ENCODE measurements around the gene LSM14A.
A peak's percentile ranks its signal among the peaks of the same experiment; 100 is the strongest.
"Not testable (repeated sequence)": the region's sequence is repeated elsewhere in the genome, so short reads cannot be mapped to it uniquely, and the experiment has no call there.

The LSM14A gene

GRCh38 chr19:34171877-34172660, at the start of gene LSM14A:
LSM14A (plus strand) TSS chr19:34172504; CDS start chr19:34172643, 139 bp downstream.
- no peaks in the 10 kb centered on the region for H3K36me3 ChIP-seq (ENCODE audit: control insufficient read depth in 2 of 2, insufficient read depth in 2 of 2, low read length in 2 of 2)
- no peaks in the 10 kb centered on the region for H3K27me3 ChIP-seq (ENCODE audit: control insufficient read depth in 1 of 2, insufficient read depth in 2 of 2, low read length in 2 of 2)
- H3K4me1 ChIP-seq (ENCODE audit: control insufficient read depth, insufficient read depth, low read length): peaks cover 22% of the 10 kb centered on the region

GRCh38 chr19:34124828-34125227, 47.5 kb upstream of the LSM14A start:
- Histone ChIP-seq H3K27me3 (ENCODE audit: control insufficient read depth in 1 of 2, insufficient read depth in 2 of 2, low read length in 2 of 2) (no peaks in the 10 kb centered on the region), H3K4me3 (ENCODE audit: low read length in 2 of 2) (no peak overlapping the region), H3K9me3 (ENCODE audit: control insufficient read depth in 2 of 2, low read length in 2 of 2) (no peaks in the 10 kb centered on the region), H3K4me1 (ENCODE audit: control insufficient read depth, insufficient read depth, low read length) (no peaks in the 10 kb centered on the region), H3K9ac (ENCODE audit: low read length in 2 of 2) (no peak overlapping the region), H3K27ac (ENCODE audit: low read length) (no peak overlapping the region), H3K36me3 (ENCODE audit: control insufficient read depth in 2 of 2, insufficient read depth in 2 of 2, low read length in 2 of 2) (no peaks in the 10 kb centered on the region)

More at GRCh38 chr19:34171877-34172660, at the start of gene LSM14A:
- no peaks in the 10 kb centered on the region for H3K9me3 ChIP-seq (ENCODE audit: control insufficient read depth in 2 of 2, low read length in 2 of 2)
- H3K4me3 ChIP-seq (ENCODE audit: low read length in 2 of 2): peak within 1 kb of the TSS; percentile 93 to 99
- peak within 1 kb of the TSS; percentile 97 to 98 for H3K9ac ChIP-seq (ENCODE audit: low read length in 2 of 2)
- H3K27ac ChIP-seq (ENCODE audit: low read length): peak within 1 kb of the TSS; percentile 98

GRCh38 chr19:34126966-34127365, 45.3 kb upstream of the LSM14A start:
- Histone ChIP-seq H3K4me1 (ENCODE audit: control insufficient read depth, insufficient read depth, low read length) (no peaks in the 10 kb centered on the region), H3K4me3 (ENCODE audit: low read length in 2 of 2) (no peak overlapping the region), H3K27ac (ENCODE audit: low read length) (no peak overlapping the region), H3K36me3 (ENCODE audit: control insufficient read depth in 2 of 2, insufficient read depth in 2 of 2, low read length in 2 of 2) (no peaks in the 10 kb centered on the region), H3K9ac (ENCODE audit: low read length in 2 of 2) (no peak overlapping the region), H3K9me3 (ENCODE audit: control insufficient read depth in 2 of 2, low read length in 2 of 2) (no peaks in the 10 kb centered on the region), H3K27me3 (ENCODE audit: control insufficient read depth in 1 of 2, insufficient read depth in 2 of 2, low read length in 2 of 2) (no peaks in the 10 kb centered on the region)

- Histone ChIP-seq H3K4me3 (ENCODE audit: low read length in 2 of 2) (no peak overlapping the region), H3K36me3 (ENCODE audit: control insufficient read depth in 2 of 2, insufficient read depth in 2 of 2, low read length in 2 of 2) (no peaks in the 10 kb centered on the region), H3K4me1 (ENCODE audit: control insufficient read depth, insufficient read depth, low read length) (no peaks in the 10 kb centered on the region), H3K9me3 (ENCODE audit: control insufficient read depth in 2 of 2, low read length in 2 of 2) (no peaks in the 10 kb centered on the region), H3K27me3 (ENCODE audit: control insufficient read depth in 1 of 2, insufficient read depth in 2 of 2, low read length in 2 of 2) (no peaks in the 10 kb centered on the region), H3K9ac (ENCODE audit: low read length in 2 of 2) (no peak overlapping the region), H3K27ac (ENCODE audit: low read length) (no peak overlapping the region)
These were observed 44.6 kb upstream of the LSM14A start for GRCh38 chr19:34127684-34128189.

GRCh38 chr19:34128558-34129250, 43.6 kb upstream of the LSM14A start:
- Histone ChIP-seq H3K36me3 (ENCODE audit: control insufficient read depth in 2 of 2, insufficient read depth in 2 of 2, low read length in 2 of 2) (no peaks in the 10 kb centered on the region), H3K27ac (ENCODE audit: low read length) (no peak overlapping the region), H3K9ac (ENCODE audit: low read length in 2 of 2) (no peak overlapping the region), H3K27me3 (ENCODE audit: control insufficient read depth in 1 of 2, insufficient read depth in 2 of 2, low read length in 2 of 2) (no peaks in the 10 kb centered on the region), H3K9me3 (ENCODE audit: control insufficient read depth in 2 of 2, low read length in 2 of 2) (no peaks in the 10 kb centered on the region), H3K4me3 (ENCODE audit: low read length in 2 of 2) (no peak overlapping the region), H3K4me1 (ENCODE audit: control insufficient read depth, insufficient read depth, low read length) (no peaks in the 10 kb centered on the region)

GRCh38 chr19:34131100-34131499, 41.2 kb upstream of the LSM14A start:
- H3K9ac ChIP-seq (ENCODE audit: low read length in 2 of 2): no peak overlapping the region

GRCh38 chr19:34132145-34132544, 40.2 kb upstream of the LSM14A start:
- not testable (repeated sequence) for H3K4me1 ChIP-seq (ENCODE audit: control insufficient read depth, insufficient read depth, low read length); H3K27ac ChIP-seq (ENCODE audit: low read length); H3K4me3 ChIP-seq (ENCODE audit: low read length in 2 of 2); H3K9ac ChIP-seq (ENCODE audit: low read length in 2 of 2); H3K36me3 ChIP-seq (ENCODE audit: control insufficient read depth in 2 of 2, insufficient read depth in 2 of 2, low read length in 2 of 2); H3K9me3 ChIP-seq (ENCODE audit: control insufficient read depth in 2 of 2, low read length in 2 of 2); H3K27me3 ChIP-seq (ENCODE audit: control insufficient read depth in 1 of 2, insufficient read depth in 2 of 2, low read length in 2 of 2)

More at GRCh38 chr19:34131100-34131499, 41.2 kb upstream of the LSM14A start:
- H3K27me3 ChIP-seq (ENCODE audit: control insufficient read depth in 1 of 2, insufficient read depth in 2 of 2, low read length in 2 of 2): no peaks in the 10 kb centered on the region
- no peaks in the 10 kb centered on the region for H3K9me3 ChIP-seq (ENCODE audit: control insufficient read depth in 2 of 2, low read length in 2 of 2)
- no peak overlapping the region for H3K27ac ChIP-seq (ENCODE audit: low read length)
- peaks cover 3% of the 10 kb centered on the region for H3K4me1 ChIP-seq (ENCODE audit: control insufficient read depth, insufficient read depth, low read length)
- no peak overlapping the region for H3K4me3 ChIP-seq (ENCODE audit: low read length in 2 of 2)
- H3K36me3 ChIP-seq (ENCODE audit: control insufficient read depth in 2 of 2, insufficient read depth in 2 of 2, low read length in 2 of 2): no peaks in the 10 kb centered on the region

GRCh38 chr19:34132706-34133105, 39.6 kb upstream of the LSM14A start:
- not testable (repeated sequence) for H3K27ac ChIP-seq (ENCODE audit: low read length); H3K27me3 ChIP-seq (ENCODE audit: control insufficient read depth in 1 of 2, insufficient read depth in 2 of 2, low read length in 2 of 2); H3K9ac ChIP-seq (ENCODE audit: low read length in 2 of 2); H3K9me3 ChIP-seq (ENCODE audit: control insufficient read depth in 2 of 2, low read length in 2 of 2); H3K36me3 ChIP-seq (ENCODE audit: control insufficient read depth in 2 of 2, insufficient read depth in 2 of 2, low read length in 2 of 2); H3K4me1 ChIP-seq (ENCODE audit: control insufficient read depth, insufficient read depth, low read length); H3K4me3 ChIP-seq (ENCODE audit: low read length in 2 of 2)

- H3K4me1 ChIP-seq (ENCODE audit: control insufficient read depth, insufficient read depth, low read length): peaks cover 3% of the 10 kb centered on the region
- no peaks in the 10 kb centered on the region for H3K9me3 ChIP-seq (ENCODE audit: control insufficient read depth in 2 of 2, low read length in 2 of 2)
- H3K27ac ChIP-seq (ENCODE audit: low read length): peak overlapping the region; percentile 85
- peak overlapping the region; percentile 64 to 80 for H3K4me3 ChIP-seq (ENCODE audit: low read length in 2 of 2)
- peak overlapping the region; percentile 81 for H3K9ac ChIP-seq (ENCODE audit: low read length in 2 of 2)
- H3K27me3 ChIP-seq (ENCODE audit: control insufficient read depth in 1 of 2, insufficient read depth in 2 of 2, low read length in 2 of 2): no peaks in the 10 kb centered on the region
- no peaks in the 10 kb centered on the region for H3K36me3 ChIP-seq (ENCODE audit: control insufficient read depth in 2 of 2, insufficient read depth in 2 of 2, low read length in 2 of 2)
These were observed 37.9 kb upstream of the LSM14A start for GRCh38 chr19:34134190-34135053.

- Histone ChIP-seq H3K27me3 (ENCODE audit: control insufficient read depth in 1 of 2, insufficient read depth in 2 of 2, low read length in 2 of 2) (no peaks in the 10 kb centered on the region), H3K4me1 (ENCODE audit: control insufficient read depth, insufficient read depth, low read length) (peaks cover 3% of the 10 kb centered on the region), H3K27ac (ENCODE audit: low read length) (peak overlapping the region; percentile 85), H3K9ac (ENCODE audit: low read length in 2 of 2) (peak overlapping the region; percentile 81), H3K9me3 (ENCODE audit: control insufficient read depth in 2 of 2, low read length in 2 of 2) (no peaks in the 10 kb centered on the region), H3K4me3 (ENCODE audit: low read length in 2 of 2) (peak overlapping the region; percentile 64 to 80), H3K36me3 (ENCODE audit: control insufficient read depth in 2 of 2, insufficient read depth in 2 of 2, low read length in 2 of 2) (no peaks in the 10 kb centered on the region)
These were observed 37.1 kb upstream of the LSM14A start for GRCh38 chr19:34135054-34135800.

All from stomach smooth muscle (tissue), 2 donors.